A549 (cell line): ENCODE results near the gene LGR6. TPM values are rescaled to one million over a fixed set of nuclear protein-coding genes. Genes with fewer than 3 reads are reported as not detected.

Source experiments
- ATAC-seq, 2 experiments: fragments of 200-7000 bp in 1 of 2; fragments of >200 bp in 1 of 2; cut with Nextera tagmentation in 1 of 2; cut with Tn5 transposase in 1 of 2; 3 replicates each; pipeline versions ENCODE4 v1.8.0 to v1.9.1; 2018 to 2020; ENCODE audit warnings: mild to moderate bottlenecking in 1 of 2, moderate library complexity in 1 of 2
- CTCF ChIA-PET: fragments of 300-600 bp; sonication (Branson Sonifier 250); formaldehyde crosslinking; extraction: SDS; loops from one replicate; lab custom pipeline; 2021; ENCODE audit warnings: antibody characterized with exemption, inconsistent platforms; lab: Yijun Ruan, JAX
- POLR2A ChIA-PET: fragments of 350-600 bp; formaldehyde crosslinking; extraction: SDS; loops from one replicate; lab custom pipeline; 2021; ENCODE audit warnings: antibody characterized with exemption, inconsistent platforms; lab: Yijun Ruan, JAX
- DNase-seq, 2 experiments: peaks; one replicate each; pipeline versions ENCODE4 v3.0.0 to v3.0.0-alpha.2; 2011 to 2016; ENCODE audit warnings: low read depth in 1 of 2, low spot score in 1 of 2
- FAIRE-seq: peaks from 2 replicates; lab custom pipeline; 2011; peaks lifted over from hg19 to GRCh38; lab: Jason Lieb, UNC
- H3K27ac ChIP-seq, 2 experiments: fragments of >200 bp; sonication (Bioruptor Twin); formaldehyde crosslinking; 3 replicates each; pipeline ENCODE4 v1.5.1; 2016 to 2017
- H3K4me1 ChIP-seq: fragments of >200 bp; sonication (Bioruptor Twin); formaldehyde crosslinking; 3 replicates; pipeline ENCODE4 v1.6.1; 2016
- H3K4me2 ChIP-seq: fragments of >200 bp; sonication (Bioruptor Twin); formaldehyde crosslinking; 3 replicates; pipeline ENCODE4 v1.6.1; 2016
- H3K4me3 ChIP-seq: fragments of >200 bp; sonication (Bioruptor Twin); formaldehyde crosslinking; 3 replicates; pipeline ENCODE4 v1.5.1; 2016
- H3K9me3 ChIP-seq: fragments of >200 bp; sonication (Bioruptor Twin); formaldehyde crosslinking; 3 replicates; pipeline ENCODE4 v1.6.1; 2016
- BCL3 ChIP-seq: fragments of >200 bp; sonication (Bioruptor Twin); formaldehyde crosslinking; IDR thresholded peaks from 3 replicates; pipeline ENCODE4 v1.6.1; 2016
- CBX2 ChIP-seq: fragments of 200-600 bp; sonication (generic); IDR thresholded peaks from 2 replicates; pipeline ENCODE4 v1.6.1; 2016; ENCODE audit warnings: low read depth, mild to moderate bottlenecking, borderline replicate concordance
- CEBPB ChIP-seq, 2 experiments: fragments of >200 bp in 1 of 2; sonication (Bioruptor Twin) in 1 of 2; formaldehyde crosslinking in 1 of 2; IDR thresholded peaks; 2 replicates each; pipeline ENCODE4 v1.6.1; 2012 to 2016
- CHD2 ChIP-seq: fragments of 150-350 bp; IDR thresholded peaks from 2 replicates; pipeline ENCODE4 v1.6.1; 2014; ENCODE audit warnings: low read length; ENCODE audit not compliant: partially characterized antibody
- CHD4 ChIP-seq: fragments of 200-600 bp; sonication (generic); IDR thresholded peaks from 2 replicates; pipeline ENCODE4 v1.6.1; 2016; ENCODE audit warnings: antibody characterized with exemption, mild to moderate bottlenecking, borderline replicate concordance
- CTCF ChIP-seq: fragments of >200 bp; sonication (Bioruptor Twin); formaldehyde crosslinking; IDR thresholded peaks from 3 replicates; pipeline ENCODE4 v1.5.1; 2016
- EHMT2 ChIP-seq: fragments of 200-600 bp; sonication (generic); IDR thresholded peaks from 2 replicates; pipeline ENCODE4 v1.6.1; 2016; ENCODE audit warnings: antibody characterized with exemption, low read depth, mild to moderate bottlenecking, moderate library complexity
- EP300 ChIP-seq, 2 experiments: fragments of >200 bp; sonication (Bioruptor Twin); formaldehyde crosslinking; IDR thresholded peaks; 2 replicates in 1 of 2; 3 replicates in 1 of 2; pipeline ENCODE4 v1.6.1; 2016 to 2017
- HDAC2 ChIP-seq: fragments of 200-600 bp; sonication (generic); IDR thresholded peaks from 2 replicates; pipeline ENCODE4 v1.6.1; 2016
- HMGXB4 ChIP-seq: fragments of 250-450 bp; sonication (Bioruptor Pico); IDR thresholded peaks from 2 replicates; pipeline ENCODE4 v1.5.0; 2021; ENCODE audit warnings: mild to moderate bottlenecking, moderate library complexity, borderline replicate concordance
- HOXA7 ChIP-seq: fragments of 250-450 bp; sonication (Bioruptor Pico); IDR thresholded peaks from 2 replicates; pipeline ENCODE4 v1.5.0; 2020; ENCODE audit warnings: mild to moderate bottlenecking, moderate library complexity
- JUN ChIP-seq, 2 experiments: fragments of >200 bp; sonication (Bioruptor Twin); formaldehyde crosslinking; IDR thresholded peaks; 2 replicates in 1 of 2; 3 replicates in 1 of 2; pipeline ENCODE4 v1.6.1; 2016 to 2017
- KDM1A ChIP-seq: fragments of 200-600 bp; sonication (generic); IDR thresholded peaks from 2 replicates; pipeline ENCODE4 v1.6.1; 2016; ENCODE audit warnings: low read depth, mild to moderate bottlenecking
- MAX ChIP-seq: IDR thresholded peaks from 2 replicates; pipeline ENCODE4 v1.6.1; 2012
- MAZ ChIP-seq: fragments of 150-350 bp; IDR thresholded peaks from 2 replicates; pipeline ENCODE4 v1.6.1; 2014; ENCODE audit warnings: antibody characterized with exemption, low read depth, low read length, borderline replicate concordance
- MYC ChIP-seq: IDR thresholded peaks from 2 replicates; pipeline ENCODE4 v1.6.1; 2012; ENCODE audit warnings: mild to moderate bottlenecking, inconsistent platforms, low read length, improper control_type of control experiment, borderline replicate concordance
- RARB ChIP-seq: fragments of 250-450 bp; sonication (Bioruptor Pico); IDR thresholded peaks from 2 replicates; pipeline ENCODE4 v1.8.0; 2021; ENCODE audit warnings: mild to moderate bottlenecking, moderate library complexity
- RCOR1 ChIP-seq: fragments of 150-350 bp; IDR thresholded peaks from 2 replicates; pipeline ENCODE4 v1.6.1; 2014; ENCODE audit warnings: antibody characterized with exemption, low read length, low read depth
- TP53 ChIP-seq: fragments of 250-450 bp; sonication (Bioruptor Pico); IDR thresholded peaks from 2 replicates; pipeline ENCODE4 v1.5.0; 2021; ENCODE audit warnings: mild to moderate bottlenecking, moderate library complexity
- USF2 ChIP-seq: fragments of 450-650 bp; IDR thresholded peaks from 2 replicates; pipeline ENCODE4 v1.6.1; 2014; ENCODE audit warnings: antibody characterized with exemption
- ZC3H11A ChIP-seq: fragments of 450-650 bp; IDR thresholded peaks from 2 replicates; pipeline ENCODE4 v1.6.1; 2014; ENCODE audit warnings: antibody characterized with exemption, mild to moderate bottlenecking
- ZFP36 ChIP-seq: fragments of 450-650 bp; IDR thresholded peaks from 2 replicates; pipeline ENCODE4 v1.6.1; 2014; ENCODE audit warnings: borderline replicate concordance; ENCODE audit not compliant: partially characterized antibody
- ZNF302 ChIP-seq: fragments of 250-450 bp; sonication (Bioruptor Pico); IDR thresholded peaks from 2 replicates; pipeline ENCODE4 v1.9.0; 2021; ENCODE audit warnings: inconsistent platforms, mild to moderate bottlenecking, moderate library complexity
- ZSCAN20 ChIP-seq: fragments of 250-450 bp; sonication (Bioruptor Pico); IDR thresholded peaks from 2 replicates; pipeline ENCODE4 v1.8.0; 2022; ENCODE audit warnings: mild to moderate bottlenecking, moderate library complexity
- WGBS: methylation state at CpG from one replicate; pipeline ENCODE4 v1.1.6; 2017; ENCODE audit errors: missing lambda C conversion rate; 5-methylcytosine and 5-hydroxymethylcytosine counted together
- polyA plus RNA-seq, 4 experiments: library from polyadenylated mRNA; depleted of rRNA in 3 of 4; stranded (reverse); fragments of >200 nt; fragmentation: RNase III in 1 of 4; extraction: RNeasy Plus Mini Kit Qiagen cat#74134 plus additional on column Dnase treatment in 1 of 4; gene quantifications; 2 replicates in 3 of 4; 3 replicates in 1 of 4; pipeline ENCODE4 v1.2.3, GENCODE V29; 2011 to 2017

Gene LGR6
- polyA plus RNA-seq, 2 of the 4 experiments (the other 2 are of a cell fraction), result 0.84 to 1.1 TPM

GRCh38 chr1:202205523-202206190 lies 12.1 kb downstream of the LGR6 start:
- Histone ChIP-seq H3K9me3 (no peaks in the 10 kb centered on the region; the same call in 2 of the 3 replicates), H3K4me3 (no peak overlapping the region)
- DNase-seq (no peak), FAIRE-seq (no peak)
- POLR2A ChIA-PET, result no interaction called here
- 52% methylated on average over 5 of the region's 5 CpGs for WGBS
- TF ChIP-seq HOXA7, result no peak
- TF ChIP-seq CBX2, result no peak
- no peak for TF ChIP-seq USF2
- no peak for TF ChIP-seq MYC
- TF ChIP-seq, all 56 proteins: peak for 0
- ATAC-seq, result no peak
- Histone ChIP-seq H3K4me2 (no peak overlapping the region), H3K4me1 (peaks cover 10% of the 10 kb centered on the region), H3K27ac (no peak overlapping the region)
- CTCF ChIA-PET, result interaction anchor here (1.0 to 1.3 kb wide), 2 partner anchors 76 to 101 kb away, joined by 4 read pairs; no protein-coding TSS in a partner anchor

GRCh38 chr1:202207292-202207691 lies 13.7 kb downstream of the LGR6 start:
- CTCF ChIA-PET, result interaction anchor here (0.6 kb wide), 1 partner anchor 193 kb away, joined by 3 read pairs; no protein-coding TSS in a partner anchor
- Histone ChIP-seq H3K4me2 (no peak overlapping the region), H3K9me3 (no peaks in the 10 kb centered on the region; the same call in 2 of the 3 replicates), H3K4me1 (peaks cover 6% of the 10 kb centered on the region), H3K4me3 (no peak overlapping the region)
- DNase-seq, result peak in 1 of 2 experiments; percentile 48
- POLR2A ChIA-PET, result no interaction called here
- ATAC-seq, result peak in 1 of 2 experiments; percentile 80; a peak in 3 of 6 replicates
- TF ChIP-seq CHD4 (no peak), CTCF (no peak), EP300 (IDR thresholded peaks at IDR 0.05) (no peak), ZC3H11A (no peak), HDAC2 (no peak), ZFP36 (no peak), CHD2 (no peak), ZNF302 (CRISPR knock-in tag) (no peak), ZSCAN20 (CRISPR knock-in tag) (no peak), JUN (IDR thresholded peaks at IDR 0.05) (no peak), HOXA7 (no peak), RARB (CRISPR knock-in tag) (no peak), MAZ (no peak), RCOR1 (no peak), KDM1A (no peak), MAX (no peak), MYC (no peak)
- TF ChIP-seq, all 56 proteins: peak for 0
- peak overlapping the region in 1 of 2 experiments; percentile 38; a peak in 1 of 6 replicates for H3K27ac ChIP-seq
- WGBS, result 80% methylated on average over 1 of the region's 1 CpG
- FAIRE-seq, result no peak

- 0 out of 6 replicates have a peak overlapping the region, but pooled peaks of 1 of the 2 experiments have one; percentile 36 for H3K27ac ChIP-seq
- no peak for ATAC-seq
- CTCF ChIA-PET, result interaction anchor here (0.8 to 2.9 kb wide), 4 partner anchors 13 to 19 kb away, joined by 3 to 15 read pairs (median 4); no protein-coding TSS in a partner anchor
- DNase-seq, result no peak
- no peaks in the 10 kb centered on the region; the same call in 2 of the 3 replicates for H3K9me3 ChIP-seq
- no peak for FAIRE-seq
- peaks cover 6% of the 10 kb centered on the region for H3K4me1 ChIP-seq
- 66% methylated on average over 11 of the region's 11 CpGs for WGBS
- H3K4me3 ChIP-seq, result no peak overlapping the region
- POLR2A ChIA-PET, result no interaction called here
- no peak overlapping the region for H3K4me2 ChIP-seq
- TF ChIP-seq CEBPB (IDR thresholded peaks at IDR 0.05), result no peak
- no peak for TF ChIP-seq BCL3
- no peak for TF ChIP-seq HMGXB4
- no peak for TF ChIP-seq MAX
- no peak for TF ChIP-seq EHMT2
- TF ChIP-seq USF2, result no peak
- TF ChIP-seq JUN (IDR thresholded peaks at IDR 0.05), result no peak
- TF ChIP-seq MYC, result no peak
- TF ChIP-seq TP53 (CRISPR knock-in tag), result no peak
- TF ChIP-seq CBX2, result no peak
- no peak for TF ChIP-seq ZNF302 (CRISPR knock-in tag)
These were observed 14.8 kb downstream of the LGR6 start for GRCh38 chr1:202208351-202208857.
